Lung (tissue), 12 donors: Measurements from ENCODE around the gene TLDC2. TPM values are rescaled to one million over a fixed set of nuclear protein-coding genes. Genes with fewer than 3 reads are reported as not detected.

Experiments used
- ATAC-seq: fragments of 200-7000 bp; cut with Tn5 transposase; one replicate; pipeline ENCODE4 v1.9.1; 2020; ENCODE audit warnings: moderate number of reproducible peaks; ENCODE audit not compliant: insufficient read depth, low FRiP score
- DNase-seq, 3 donors: peaks; one replicate each; pipeline ENCODE4 v3.0.0-alpha.2; 2013 to 2017
- H3K27ac ChIP-seq, 2 donors: one replicate each; pipeline ENCODE4 v1.5.1; 2013; ENCODE audit warnings: mild to moderate bottlenecking in 2 of 2, moderate library complexity in 2 of 2, control low read depth in 1 of 2, inconsistent platforms in 1 of 2, low read depth in 1 of 2, low read length in 1 of 2
- H3K27me3 ChIP-seq, 3 donors: one replicate each; pipeline ENCODE4 v1.5.1; 2013; ENCODE audit warnings: low read length in 2 of 3; ENCODE audit not compliant: control insufficient read depth in 3 of 3, insufficient read depth in 3 of 3
- H3K36me3 ChIP-seq, 4 donors: one replicate each; pipeline ENCODE4 v1.5.1; 2013; ENCODE audit warnings: low read length in 4 of 4, mild to moderate bottlenecking in 1 of 4, moderate library complexity in 1 of 4; ENCODE audit not compliant: control insufficient read depth in 4 of 4, insufficient read depth in 4 of 4
- H3K4me1 ChIP-seq, 5 donors: one replicate each; pipeline ENCODE4 v1.5.1; 2013; ENCODE audit warnings: low read length in 5 of 5, mild to moderate bottlenecking in 2 of 5, moderate library complexity in 1 of 5; ENCODE audit not compliant: control insufficient read depth in 5 of 5, insufficient read depth in 5 of 5
- H3K4me3 ChIP-seq: one replicate; pipeline ENCODE4 v1.5.1; 2013; ENCODE audit warnings: mild to moderate bottlenecking, control low read depth, moderate library complexity
- H3K9ac ChIP-seq, 2 donors: one replicate each; pipeline ENCODE4 v1.5.1; 2013; ENCODE audit warnings: low read length in 2 of 2, control low read depth in 1 of 2; ENCODE audit not compliant: insufficient read depth in 1 of 2
- H3K9me3 ChIP-seq, 4 donors: one replicate each; pipeline ENCODE4 v1.5.1; 2013; ENCODE audit warnings: low read length in 3 of 4, mild to moderate bottlenecking in 1 of 4, moderate library complexity in 1 of 4; ENCODE audit not compliant: control insufficient read depth in 4 of 4, insufficient read depth in 3 of 4
- WGBS, 2 donors: extraction: QIAGEN DNeasy Blood & Tissue Kit; methylation state at CpG; one replicate each; pipeline ENCODE4 v1.1.7; 2013; 5-methylcytosine and 5-hydroxymethylcytosine counted together
- polyA plus RNA-seq, 2 donors: library from polyadenylated mRNA; stranded (reverse); fragments of 200-250 nt; gene quantifications; one replicate each; pipeline ENCODE4 v1.2.1, GENCODE V29; 2013
- total RNA-seq, 2 donors: library from RNA; depleted of rRNA in 1 of 2; stranded (reverse); fragments of >200 nt in 1 of 2; gene quantifications; one replicate each; pipeline ENCODE4 v1.2.1, GENCODE V29; 2014 to 2021
- TF ChIP-seq, protein P1 (sequence below): IDR thresholded peaks from 2 replicates; pipeline ENCODE4 v1.5.1; 2012; ENCODE audit warnings: mild to moderate bottlenecking; ENCODE audit errors: control extremely low read depth, extremely low read depth
- donor health status: control.
- donor health status: control.
- donor health status: Bipolar disorder and iron deficiency.
- donor health status: healthy.
- donor health status: DM: yes; HTN: yes; CAD: no.

The TLDC2 gene
- total and polyA plus RNA-seq, 4 donors: 0.07 to 0.67 (median 0.17) TPM

DNA sequence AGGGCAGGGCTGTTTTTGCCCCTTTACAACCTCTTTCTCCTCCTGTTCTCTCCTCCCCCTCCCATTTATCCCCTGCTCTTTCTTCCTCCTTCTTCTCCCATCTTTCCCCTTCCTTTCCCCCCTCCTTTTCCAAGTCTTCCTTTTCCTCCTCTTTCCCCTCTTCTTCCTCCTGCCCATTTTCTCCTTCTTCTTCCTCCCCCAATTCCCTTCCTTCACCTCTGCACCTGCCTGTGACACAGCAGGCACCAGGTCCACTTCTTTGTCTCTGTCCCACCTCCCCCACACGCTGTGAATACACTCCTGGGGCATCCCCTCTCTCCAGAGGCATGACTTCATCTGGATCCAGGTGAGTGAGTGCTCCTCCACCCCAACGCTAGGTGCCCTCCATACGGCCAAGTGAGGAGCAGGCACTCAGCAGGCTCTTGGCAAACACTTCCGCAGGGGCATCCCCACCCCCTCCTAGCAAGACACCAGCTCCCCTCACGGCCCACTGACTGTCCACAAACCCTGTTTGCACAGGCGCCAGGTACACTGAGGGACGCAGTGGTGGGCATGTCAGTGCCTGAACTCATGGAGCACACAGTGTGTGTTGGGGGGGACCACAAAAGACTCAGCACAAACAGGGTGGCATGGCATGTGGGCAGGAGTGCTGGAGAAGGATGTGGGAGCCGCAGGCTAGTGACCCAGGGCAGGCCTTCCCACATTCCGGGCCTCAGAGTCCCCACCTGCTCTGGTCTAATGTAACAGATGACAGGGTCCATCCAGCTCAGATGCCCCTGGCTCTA is 10.7 kb upstream of the TLDC2 start:
- 75 to 84% methylated on average over 9 of the region's 9 CpGs for WGBS, 2 donors
- DNase-seq: peak in 1 of 3 donors; percentile 29

GRCh38 chr20:36865861-36866149 is 10.1 kb upstream of the TLDC2 start:
- DNase-seq: no peak
- Histone ChIP-seq H3K36me3 (peaks cover 0 to 5% (median 0%) of the 10 kb centered on the region in 4 donors), H3K27ac (no peak overlapping the region), H3K9ac (no peak overlapping the region), H3K27me3 (no peaks in the 10 kb centered on the region), H3K9me3 (no peaks in the 10 kb centered on the region), H3K4me1 (peaks cover 0 to 25% (median 7%) of the 10 kb centered on the region in 5 donors), H3K4me3 (no peak overlapping the region)
- ATAC-seq: no peak
- TF ChIP-seq, protein P1, sequence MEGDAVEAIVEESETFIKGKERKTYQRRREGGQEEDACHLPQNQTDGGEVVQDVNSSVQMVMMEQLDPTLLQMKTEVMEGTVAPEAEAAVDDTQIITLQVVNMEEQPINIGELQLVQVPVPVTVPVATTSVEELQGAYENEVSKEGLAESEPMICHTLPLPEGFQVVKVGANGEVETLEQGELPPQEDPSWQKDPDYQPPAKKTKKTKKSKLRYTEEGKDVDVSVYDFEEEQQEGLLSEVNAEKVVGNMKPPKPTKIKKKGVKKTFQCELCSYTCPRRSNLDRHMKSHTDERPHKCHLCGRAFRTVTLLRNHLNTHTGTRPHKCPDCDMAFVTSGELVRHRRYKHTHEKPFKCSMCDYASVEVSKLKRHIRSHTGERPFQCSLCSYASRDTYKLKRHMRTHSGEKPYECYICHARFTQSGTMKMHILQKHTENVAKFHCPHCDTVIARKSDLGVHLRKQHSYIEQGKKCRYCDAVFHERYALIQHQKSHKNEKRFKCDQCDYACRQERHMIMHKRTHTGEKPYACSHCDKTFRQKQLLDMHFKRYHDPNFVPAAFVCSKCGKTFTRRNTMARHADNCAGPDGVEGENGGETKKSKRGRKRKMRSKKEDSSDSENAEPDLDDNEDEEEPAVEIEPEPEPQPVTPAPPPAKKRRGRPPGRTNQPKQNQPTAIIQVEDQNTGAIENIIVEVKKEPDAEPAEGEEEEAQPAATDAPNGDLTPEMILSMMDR: no peak

More for the DNA sequence above, 10.7 kb upstream of the TLDC2 start:
- H3K4me3 ChIP-seq: no peak overlapping the region
- TF ChIP-seq, protein P1: no peak
- peaks cover 0 to 11% (median 0%) of the 10 kb centered on the region in 4 donors for H3K36me3 ChIP-seq
- H3K27ac ChIP-seq: no peak overlapping the region
- no peak for ATAC-seq
- no peaks in the 10 kb centered on the region for H3K27me3 ChIP-seq
- H3K9ac ChIP-seq: peak overlapping the region in 1 of 2 donors; percentile 32
- H3K4me1 ChIP-seq: peaks cover 0 to 30% (median 10%) of the 10 kb centered on the region in 5 donors
- no peaks in the 10 kb centered on the region for H3K9me3 ChIP-seq

DNA sequence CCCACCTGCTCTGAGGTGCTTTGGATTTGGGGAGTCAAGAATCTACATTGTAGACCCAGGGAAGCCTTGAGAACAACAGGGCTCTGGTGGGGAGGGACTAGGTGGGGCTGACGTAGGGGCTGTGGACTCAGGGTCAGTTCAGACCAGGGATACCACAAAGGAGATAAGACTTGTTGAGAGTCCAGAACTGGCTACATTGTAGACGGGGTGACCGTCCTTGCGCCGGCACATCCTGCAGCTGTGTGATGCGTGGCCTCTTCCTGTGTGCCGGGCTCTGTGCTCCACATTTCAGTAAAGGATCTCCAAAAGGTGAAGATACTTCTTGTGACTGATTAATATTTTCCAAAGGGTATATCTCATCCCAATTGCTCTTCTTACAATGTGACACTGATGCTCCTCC is 9.8 kb upstream of the TLDC2 start:
- H3K27ac ChIP-seq: no peak overlapping the region
- peaks cover 0 to 21% (median 7%) of the 10 kb centered on the region in 5 donors for H3K4me1 ChIP-seq
- H3K4me3 ChIP-seq: no peak overlapping the region
- H3K9ac ChIP-seq: no peak overlapping the region
- 79 to 87% methylated on average over 7 of the region's 7 CpGs for WGBS, 2 donors
- no peaks in the 10 kb centered on the region for H3K27me3 ChIP-seq
- ATAC-seq: no peak
- DNase-seq: no peak
- TF ChIP-seq, protein P1: no peak
- H3K36me3 ChIP-seq: peaks cover 0 to 5% (median 0%) of the 10 kb centered on the region in 4 donors
- H3K9me3 ChIP-seq: no peaks in the 10 kb centered on the region
